ENCODE measurements around the gene VPS8. TPM values are rescaled to one million over a fixed set of nuclear protein-coding genes. Genes with fewer than 3 reads are reported as not detected.
A peak's percentile ranks its signal among the peaks of the same experiment; 100 is the strongest.

The VPS8 gene
- total and polyA plus RNA-seq, 9 of the 15 experiments (the other 6 are each of a cell fraction or from before 2014, with no cell fraction given) = 7.2 to 41.0 (median 28.3) TPM

GRCh38 chr3:185057829-185058228 is 245.9 kb downstream of the VPS8 start:
- TF ChIP-seq PHTF2 (CRISPR knock-in tag; IDR thresholded peaks at IDR 0.05) = no peak
- TF ChIP-seq RBM25 (IDR thresholded peaks at IDR 0.05; ENCODE audit: low read depth, low read length, severe bottlenecking) = peak; percentile 69
- BruUV-seq (replicated peaks) = no TSS peak

DNA sequence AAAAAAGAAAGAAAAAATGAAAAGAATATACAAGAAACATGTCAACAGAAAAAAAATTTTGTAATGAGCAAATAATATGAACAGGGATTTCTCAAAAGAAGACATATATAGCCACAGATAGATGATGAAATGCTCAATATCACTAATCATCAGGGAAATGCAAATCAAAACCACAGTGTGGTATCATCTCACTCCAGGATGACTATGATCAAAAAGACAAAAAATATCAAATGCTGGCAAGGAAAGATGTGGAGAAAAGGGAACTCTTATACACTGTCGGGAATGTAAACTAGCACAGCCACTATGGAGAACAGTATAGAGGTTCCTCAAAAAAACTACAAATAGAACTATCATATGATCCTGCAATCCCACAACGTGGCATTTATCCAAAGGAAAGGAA is 246.8 kb downstream of the VPS8 start:
- H3K9me1 ChIP-seq (ENCODE audit: control insufficient read depth, insufficient read depth, low read length) = no peaks in the 10 kb centered on the region
- ATAC-seq (no peak), FAIRE-seq (no peak), DNase-seq (ENCODE audit: extremely low read depth in 1 of 4, low spot score in 3 of 4) (no peak)
- in situ Hi-C loops (cut with MboI) (no loop called here), intact Hi-C loops (cut with micrococcal nuclease) (no loop called here)
- no peak overlapping the region for H2AFZ ChIP-seq (ENCODE audit: low read depth, low read length)
- no peak overlapping the region for H3K27ac ChIP-seq (ENCODE audit: extremely low read depth, low read depth, low read length)
- H3K27me3 ChIP-seq (ENCODE audit: control insufficient read depth in 2 of 2, insufficient read depth in 2 of 2, low read length in 2 of 2) = no peaks in the 10 kb centered on the region
- ChIA-PET POLR2A (no interaction called here), CTCF (ENCODE audit: low intra/inter-chr PET ratio) (no interaction called here)
- 9% methylated on average over 2 of the region's 2 CpGs for WGBS (ENCODE audit: insufficient coverage, low coverage, missing lambda C conversion rate)
- no peak overlapping the region for H3K4me2 ChIP-seq (ENCODE audit: insufficient read depth, low read length)
- no peaks in the 10 kb centered on the region for H3K4me1 ChIP-seq (replicated peaks in 1 of 2; ENCODE audit: control insufficient read depth in 2 of 2, insufficient read depth in 2 of 2, low read length in 2 of 2)
- no peak overlapping the region for H3K4me3 ChIP-seq
- H3K36me3 ChIP-seq (ENCODE audit: control insufficient read depth, insufficient read depth, low read length) = no peaks in the 10 kb centered on the region
- H3K79me2 ChIP-seq (ENCODE audit: control insufficient read depth, insufficient read depth, low read length) = no peaks in the 10 kb centered on the region
- H4K20me1 ChIP-seq (replicated peaks; ENCODE audit: control insufficient read depth, insufficient read depth, low read length) = no peaks in the 10 kb centered on the region
- no TSS peak for BruUV-seq (replicated peaks)
- no peaks in the 10 kb centered on the region for H3K9me3 ChIP-seq (replicated peaks; ENCODE audit: control insufficient read depth, insufficient read depth, low read depth, low read length)
- no peak overlapping the region for H3K9ac ChIP-seq (ENCODE audit: insufficient read depth in 1 of 2, low read depth in 2 of 2, low read length in 2 of 2)
- TF ChIP-seq POLR2B (IDR thresholded peaks at IDR 0.05; ENCODE audit: low read depth, partially characterized antibody) = no peak
- TF ChIP-seq ZNF518B (CRISPR knock-in tag; IDR thresholded peaks at IDR 0.05) = no peak
- TF ChIP-seq KAT7 (CRISPR knock-in tag; IDR thresholded peaks at IDR 0.05; ENCODE audit: borderline replicate concordance) = no peak
- no peak for TF ChIP-seq NEUROD1 (IDR thresholded peaks at IDR 0.05; ENCODE audit: borderline replicate concordance, low read depth, low read length, partially characterized antibody)
- TF ChIP-seq CBX2 (IDR thresholded peaks at IDR 0.05; ENCODE audit: insufficient read depth, low read length, poor library complexity, severe bottlenecking) = no peak
- TF ChIP-seq FIP1L1 (IDR thresholded peaks at IDR 0.05; ENCODE audit: low read depth, low read length, poor library complexity, severe bottlenecking) = no peak
- TF ChIP-seq ZNF280A (IDR thresholded peaks at IDR 0.05; ENCODE audit: low read depth, partially characterized antibody) = no peak
- TF ChIP-seq NCOA6 (IDR thresholded peaks at IDR 0.05) = no peak

More at GRCh38 chr3:185057829-185058228, 245.9 kb downstream of the VPS8 start:
- no peaks in the 10 kb centered on the region for H3K9me1 ChIP-seq (ENCODE audit: control insufficient read depth, insufficient read depth, low read length)
- 0% methylated on average over 1 of the region's 1 CpG for WGBS (ENCODE audit: insufficient coverage, low coverage, missing lambda C conversion rate)
- H3K27me3 ChIP-seq (ENCODE audit: control insufficient read depth in 2 of 2, insufficient read depth in 2 of 2, low read length in 2 of 2) = no peaks in the 10 kb centered on the region
- POLR2A ChIA-PET = interaction anchor here (0.6 to 1.1 kb wide), 2 partner anchors 10 to 845 kb away, joined by 3 to 4 read pairs; no protein-coding TSS in a partner anchor
- H3K4me3 ChIP-seq = no peak overlapping the region
- no peak for ATAC-seq
- H3K36me3 ChIP-seq (ENCODE audit: control insufficient read depth, insufficient read depth, low read length) = no peaks in the 10 kb centered on the region
- no peak overlapping the region for H3K9ac ChIP-seq (ENCODE audit: insufficient read depth in 1 of 2, low read depth in 2 of 2, low read length in 2 of 2)
- H3K27ac ChIP-seq (ENCODE audit: extremely low read depth, low read depth, low read length) = no peak overlapping the region
- H2AFZ ChIP-seq (ENCODE audit: low read depth, low read length) = no peak overlapping the region
- no peaks in the 10 kb centered on the region for H3K9me3 ChIP-seq (replicated peaks; ENCODE audit: control insufficient read depth, insufficient read depth, low read depth, low read length)
- H3K4me1 ChIP-seq (replicated peaks in 1 of 2; ENCODE audit: control insufficient read depth in 2 of 2, insufficient read depth in 2 of 2, low read length in 2 of 2) = no peaks in the 10 kb centered on the region
- DNase-seq (ENCODE audit: extremely low read depth in 1 of 4, low spot score in 3 of 4) = no peak
- no peaks in the 10 kb centered on the region for H3K79me2 ChIP-seq (ENCODE audit: control insufficient read depth, insufficient read depth, low read length)
- intact Hi-C loops (cut with micrococcal nuclease) = no loop called here
- in situ Hi-C loops (cut with MboI) = no loop called here
- H4K20me1 ChIP-seq (replicated peaks; ENCODE audit: control insufficient read depth, insufficient read depth, low read length) = no peaks in the 10 kb centered on the region
- no peak for FAIRE-seq
- CTCF ChIA-PET (ENCODE audit: low intra/inter-chr PET ratio) = no interaction called here
- H3K4me2 ChIP-seq (ENCODE audit: insufficient read depth, low read length) = no peak overlapping the region

All from K562 (cell line).